Stimulated activated CD8-positive, alpha-beta memory T cell treated with anti-CD3 and anti-CD28 coated beads, Interleukin-4, amount 100 ng/mL, for 1 hour (primary cell): ENCODE measurements around the gene TP73.
"Not testable (repeated sequence)": the region's sequence is repeated elsewhere in the genome, so short reads cannot be mapped to it uniquely, and the experiment has no call there.

ENCODE experiments used
- DNase-seq, 2 donors: peaks; one replicate each; pipeline ENCODE4 v3.0.0-alpha.2; 2020; ENCODE audit warnings: low read depth in 2 of 2, low spot score in 1 of 2

Gene TP73

GRCh38 chr1:3741566-3742438, 89.5 kb downstream of the TP73 start:
- DNase-seq, result no peak

GRCh38 chr1:3742439-3743298, 90.4 kb downstream of the TP73 start:
- DNase-seq, result no peak

- DNase-seq, result no peak
Measured at GRCh38 chr1:3743421-3743820, 91.1 kb downstream of the TP73 start.

GRCh38 chr1:3743826-3744225, 91.5 kb downstream of the TP73 start:
- no peak for DNase-seq

GRCh38 chr1:3744646-3745045, 92.3 kb downstream of the TP73 start:
- DNase-seq, result no peak

- DNase-seq, result no peak
Measured at GRCh38 chr1:3745071-3745470, 92.8 kb downstream of the TP73 start.

- DNase-seq, result no peak
Measured at GRCh38 chr1:3745590-3746381, 93.5 kb downstream of the TP73 start.

GRCh38 chr1:3746389-3746829, 94.1 kb downstream of the TP73 start:
- DNase-seq, result no peak

GRCh38 chr1:3746830-3747521, 94.7 kb downstream of the TP73 start:
- DNase-seq, result peak; percentile 46 to 74

- no peak for DNase-seq
Measured at GRCh38 chr1:3747522-3747848, 95.2 kb downstream of the TP73 start.

- no peak for DNase-seq
Measured at GRCh38 chr1:3747903-3748302, 95.6 kb downstream of the TP73 start.

GRCh38 chr1:3748316-3748900, 96.1 kb downstream of the TP73 start:
- not testable (repeated sequence) for DNase-seq

GRCh38 chr1:3749512-3749911, 97.2 kb downstream of the TP73 start:
- no peak for DNase-seq

GRCh38 chr1:3750741-3751140, 98.4 kb downstream of the TP73 start:
- no peak for DNase-seq

GRCh38 chr1:3752400-3752945, 100.2 kb downstream of the TP73 start, which contains the start of gene CCDC27:
Gene CCDC27, plus strand, starts transcription at chr1:3752450. Its CDS starts 32 bp downstream, at chr1:3752482.
- DNase-seq, result no peak

GRCh38 chr1:3753656-3754454, 101.5 kb downstream of the TP73 start:
- DNase-seq, result no peak

- no peak for DNase-seq
Measured at GRCh38 chr1:3756394-3756793, 104.1 kb downstream of the TP73 start.

- DNase-seq, result no peak
Measured at GRCh38 chr1:3759164-3759563, 106.8 kb downstream of the TP73 start.

GRCh38 chr1:3759796-3760195, 107.5 kb downstream of the TP73 start:
- DNase-seq, result no peak
